OCI-M1 (cell line): ENCODE measurements around the gene KRT9.

ENCODE experiments used
- DNase-seq: peaks from one replicate; lab custom pipeline; 2025; lab: John Stamatoyannopoulos, UW

The KRT9 gene

GRCh38 chr17:41529491-41529915, 42.4 kb downstream of the KRT9 start:
- DNase-seq: no peak

GRCh38 chr17:41528959-41529353, 42.9 kb downstream of the KRT9 start:
- no peak for DNase-seq

GRCh38 chr17:41527063-41528023, 44.5 kb downstream of the KRT9 start:
- DNase-seq: no peak

- DNase-seq: no peak
Measured at GRCh38 chr17:41524261-41524660, 47.6 kb downstream of the KRT9 start.

GRCh38 chr17:41523787-41524186, 48.1 kb downstream of the KRT9 start:
- no peak for DNase-seq

GRCh38 chr17:41523225-41523593, 48.6 kb downstream of the KRT9 start:
- DNase-seq: no peak

- no peak for DNase-seq
Measured at GRCh38 chr17:41522301-41523224, 49.3 kb downstream of the KRT9 start.

GRCh38 chr17:41521574-41522261, 50.1 kb downstream of the KRT9 start:
- no peak for DNase-seq

GRCh38 chr17:41520821-41521521, 50.9 kb downstream of the KRT9 start:
- no peak for DNase-seq

- DNase-seq: no peak
Measured at GRCh38 chr17:41519501-41520224, 52.2 kb downstream of the KRT9 start.

GRCh38 chr17:41518789-41519449, 52.9 kb downstream of the KRT9 start, which contains the start of gene KRT15:
KRT15 (minus strand) TSS chr17:41518890; CDS start chr17:41518827, 63 bp downstream.
- no peak for DNase-seq

- no peak for DNase-seq
Measured at GRCh38 chr17:41518031-41518430, 53.8 kb downstream of the KRT9 start.

- no peak for DNase-seq
Measured at GRCh38 chr17:41516830-41517283, 55.0 kb downstream of the KRT9 start.

- no peak for DNase-seq
Measured at GRCh38 chr17:41516147-41516829, 55.6 kb downstream of the KRT9 start.
